ENCODE measurements around the gene LSM14A.
"Not testable (repeated sequence)": the region's sequence is repeated elsewhere in the genome, so short reads cannot be mapped to it uniquely, and the experiment has no call there.

DNA sequence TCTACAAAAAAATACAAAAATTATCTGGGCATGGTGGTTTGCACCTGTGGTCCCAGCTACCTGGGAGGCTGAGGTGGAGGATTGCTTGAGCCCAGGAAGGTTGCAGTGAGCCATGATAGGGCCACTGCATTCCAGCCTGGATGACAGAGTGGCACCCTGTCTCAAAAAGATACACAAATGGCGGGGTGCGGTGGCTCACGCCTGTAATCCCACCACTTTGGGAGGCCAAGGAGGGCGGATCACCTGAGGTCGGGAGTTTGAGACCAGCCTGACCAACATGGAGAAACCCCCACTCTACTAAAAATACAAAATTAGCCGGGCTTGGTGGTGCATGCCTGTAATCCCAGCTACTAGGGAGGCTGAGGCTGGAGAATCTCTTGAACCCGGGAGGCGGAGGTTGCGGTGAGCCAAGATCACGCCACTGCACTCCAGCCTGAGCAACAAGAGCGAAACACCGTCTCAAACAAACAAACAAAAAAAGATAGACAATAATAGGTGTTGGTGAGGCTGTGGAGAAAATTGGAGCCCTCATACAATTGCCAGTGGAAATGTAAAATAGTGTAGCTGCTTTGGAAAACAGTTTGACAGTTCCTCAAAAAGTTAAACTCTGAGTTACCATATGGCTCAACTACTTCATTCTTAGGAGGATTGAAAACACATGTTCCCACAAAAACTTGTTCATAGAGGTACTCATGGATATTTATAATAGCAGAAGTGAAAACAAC, 2.7 kb upstream of the LSM14A start:
- TF ChIP-seq, protein P1, sequence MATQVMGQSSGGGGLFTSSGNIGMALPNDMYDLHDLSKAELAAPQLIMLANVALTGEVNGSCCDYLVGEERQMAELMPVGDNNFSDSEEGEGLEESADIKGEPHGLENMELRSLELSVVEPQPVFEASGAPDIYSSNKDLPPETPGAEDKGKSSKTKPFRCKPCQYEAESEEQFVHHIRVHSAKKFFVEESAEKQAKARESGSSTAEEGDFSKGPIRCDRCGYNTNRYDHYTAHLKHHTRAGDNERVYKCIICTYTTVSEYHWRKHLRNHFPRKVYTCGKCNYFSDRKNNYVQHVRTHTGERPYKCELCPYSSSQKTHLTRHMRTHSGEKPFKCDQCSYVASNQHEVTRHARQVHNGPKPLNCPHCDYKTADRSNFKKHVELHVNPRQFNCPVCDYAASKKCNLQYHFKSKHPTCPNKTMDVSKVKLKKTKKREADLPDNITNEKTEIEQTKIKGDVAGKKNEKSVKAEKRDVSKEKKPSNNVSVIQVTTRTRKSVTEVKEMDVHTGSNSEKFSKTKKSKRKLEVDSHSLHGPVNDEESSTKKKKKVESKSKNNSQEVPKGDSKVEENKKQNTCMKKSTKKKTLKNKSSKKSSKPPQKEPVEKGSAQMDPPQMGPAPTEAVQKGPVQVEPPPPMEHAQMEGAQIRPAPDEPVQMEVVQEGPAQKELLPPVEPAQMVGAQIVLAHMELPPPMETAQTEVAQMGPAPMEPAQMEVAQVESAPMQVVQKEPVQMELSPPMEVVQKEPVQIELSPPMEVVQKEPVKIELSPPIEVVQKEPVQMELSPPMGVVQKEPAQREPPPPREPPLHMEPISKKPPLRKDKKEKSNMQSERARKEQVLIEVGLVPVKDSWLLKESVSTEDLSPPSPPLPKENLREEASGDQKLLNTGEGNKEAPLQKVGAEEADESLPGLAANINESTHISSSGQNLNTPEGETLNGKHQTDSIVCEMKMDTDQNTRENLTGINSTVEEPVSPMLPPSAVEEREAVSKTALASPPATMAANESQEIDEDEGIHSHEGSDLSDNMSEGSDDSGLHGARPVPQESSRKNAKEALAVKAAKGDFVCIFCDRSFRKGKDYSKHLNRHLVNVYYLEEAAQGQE (IDR thresholded peaks at IDR 0.05) = not testable (repeated sequence)
- not testable (repeated sequence) for TF ChIP-seq TAF1 (conservative IDR thresholded peaks at IDR 0.05); YY1 (IDR thresholded peaks at IDR 0.05); RXRA (IDR thresholded peaks at IDR 0.05); NR2F2 (IDR thresholded peaks at IDR 0.05); GABPA (IDR thresholded peaks at IDR 0.05 in 1 of 2, conservative IDR thresholded peaks at IDR 0.05 in 1 of 2); HNF4G (IDR thresholded peaks at IDR 0.05); JUND (IDR thresholded peaks at IDR 0.05); SP1 (IDR thresholded peaks at IDR 0.05)
- TF ChIP-seq, protein P2, sequence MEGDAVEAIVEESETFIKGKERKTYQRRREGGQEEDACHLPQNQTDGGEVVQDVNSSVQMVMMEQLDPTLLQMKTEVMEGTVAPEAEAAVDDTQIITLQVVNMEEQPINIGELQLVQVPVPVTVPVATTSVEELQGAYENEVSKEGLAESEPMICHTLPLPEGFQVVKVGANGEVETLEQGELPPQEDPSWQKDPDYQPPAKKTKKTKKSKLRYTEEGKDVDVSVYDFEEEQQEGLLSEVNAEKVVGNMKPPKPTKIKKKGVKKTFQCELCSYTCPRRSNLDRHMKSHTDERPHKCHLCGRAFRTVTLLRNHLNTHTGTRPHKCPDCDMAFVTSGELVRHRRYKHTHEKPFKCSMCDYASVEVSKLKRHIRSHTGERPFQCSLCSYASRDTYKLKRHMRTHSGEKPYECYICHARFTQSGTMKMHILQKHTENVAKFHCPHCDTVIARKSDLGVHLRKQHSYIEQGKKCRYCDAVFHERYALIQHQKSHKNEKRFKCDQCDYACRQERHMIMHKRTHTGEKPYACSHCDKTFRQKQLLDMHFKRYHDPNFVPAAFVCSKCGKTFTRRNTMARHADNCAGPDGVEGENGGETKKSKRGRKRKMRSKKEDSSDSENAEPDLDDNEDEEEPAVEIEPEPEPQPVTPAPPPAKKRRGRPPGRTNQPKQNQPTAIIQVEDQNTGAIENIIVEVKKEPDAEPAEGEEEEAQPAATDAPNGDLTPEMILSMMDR (IDR thresholded peaks at IDR 0.05; ENCODE audit: low read depth, low read length, missing input control) = not testable (repeated sequence)
- TF ChIP-seq, protein P3, sequence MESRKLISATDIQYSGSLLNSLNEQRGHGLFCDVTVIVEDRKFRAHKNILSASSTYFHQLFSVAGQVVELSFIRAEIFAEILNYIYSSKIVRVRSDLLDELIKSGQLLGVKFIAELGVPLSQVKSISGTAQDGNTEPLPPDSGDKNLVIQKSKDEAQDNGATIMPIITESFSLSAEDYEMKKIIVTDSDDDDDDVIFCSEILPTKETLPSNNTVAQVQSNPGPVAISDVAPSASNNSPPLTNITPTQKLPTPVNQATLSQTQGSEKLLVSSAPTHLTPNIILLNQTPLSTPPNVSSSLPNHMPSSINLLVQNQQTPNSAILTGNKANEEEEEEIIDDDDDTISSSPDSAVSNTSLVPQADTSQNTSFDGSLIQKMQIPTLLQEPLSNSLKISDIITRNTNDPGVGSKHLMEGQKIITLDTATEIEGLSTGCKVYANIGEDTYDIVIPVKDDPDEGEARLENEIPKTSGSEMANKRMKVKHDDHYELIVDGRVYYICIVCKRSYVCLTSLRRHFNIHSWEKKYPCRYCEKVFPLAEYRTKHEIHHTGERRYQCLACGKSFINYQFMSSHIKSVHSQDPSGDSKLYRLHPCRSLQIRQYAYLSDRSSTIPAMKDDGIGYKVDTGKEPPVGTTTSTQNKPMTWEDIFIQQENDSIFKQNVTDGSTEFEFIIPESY (IDR thresholded peaks at IDR 0.05) = not testable (repeated sequence)
- TF ChIP-seq, protein P4, sequence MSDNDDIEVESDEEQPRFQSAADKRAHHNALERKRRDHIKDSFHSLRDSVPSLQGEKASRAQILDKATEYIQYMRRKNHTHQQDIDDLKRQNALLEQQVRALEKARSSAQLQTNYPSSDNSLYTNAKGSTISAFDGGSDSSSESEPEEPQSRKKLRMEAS (IDR thresholded peaks at IDR 0.05) = not testable (repeated sequence)
